Mammary epithelial cell (primary cell): ENCODE data around the gene CALCR.

Source experiments
- EZH2 ChIP-seq: IDR thresholded peaks from 2 replicates; pipeline ENCODE4 v1.6.1; 2012; ENCODE audit warnings: low read length, inconsistent platforms, borderline replicate concordance
- TF ChIP-seq, protein P1 (sequence below), 2 donors: IDR thresholded peaks in 1 of 2; conservative IDR thresholded peaks in 1 of 2; 2 replicates each; pipeline ENCODE4 v1.5.1; 2011 to 2012; ENCODE audit warnings: inconsistent platforms in 2 of 2, low read length in 2 of 2, mild to moderate bottlenecking in 2 of 2, control low read depth in 1 of 2, low read depth in 1 of 2; ENCODE audit not compliant: insufficient read depth in 1 of 2; ENCODE audit errors: extremely low read depth in 1 of 2

DNA sequence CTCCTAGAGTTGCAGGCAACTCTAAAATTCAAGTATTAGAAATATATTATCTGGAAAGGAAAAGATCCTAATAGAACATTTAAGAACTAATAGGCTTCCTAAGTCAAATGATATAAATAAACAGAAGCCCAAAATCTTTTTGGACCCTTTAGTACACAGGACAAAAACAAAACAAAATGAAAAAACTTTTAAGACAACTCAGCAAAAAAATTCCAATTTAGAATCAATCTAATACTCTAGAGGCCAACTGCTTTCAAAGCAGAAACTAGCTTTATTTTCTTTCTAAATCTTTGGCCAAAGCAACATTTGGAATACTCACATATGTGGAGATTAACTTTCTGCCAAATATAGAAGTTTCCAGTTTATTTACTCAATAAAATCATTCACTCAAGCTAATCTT lies 65.2 kb downstream of the CALCR start:
- TF ChIP-seq, protein P1, sequence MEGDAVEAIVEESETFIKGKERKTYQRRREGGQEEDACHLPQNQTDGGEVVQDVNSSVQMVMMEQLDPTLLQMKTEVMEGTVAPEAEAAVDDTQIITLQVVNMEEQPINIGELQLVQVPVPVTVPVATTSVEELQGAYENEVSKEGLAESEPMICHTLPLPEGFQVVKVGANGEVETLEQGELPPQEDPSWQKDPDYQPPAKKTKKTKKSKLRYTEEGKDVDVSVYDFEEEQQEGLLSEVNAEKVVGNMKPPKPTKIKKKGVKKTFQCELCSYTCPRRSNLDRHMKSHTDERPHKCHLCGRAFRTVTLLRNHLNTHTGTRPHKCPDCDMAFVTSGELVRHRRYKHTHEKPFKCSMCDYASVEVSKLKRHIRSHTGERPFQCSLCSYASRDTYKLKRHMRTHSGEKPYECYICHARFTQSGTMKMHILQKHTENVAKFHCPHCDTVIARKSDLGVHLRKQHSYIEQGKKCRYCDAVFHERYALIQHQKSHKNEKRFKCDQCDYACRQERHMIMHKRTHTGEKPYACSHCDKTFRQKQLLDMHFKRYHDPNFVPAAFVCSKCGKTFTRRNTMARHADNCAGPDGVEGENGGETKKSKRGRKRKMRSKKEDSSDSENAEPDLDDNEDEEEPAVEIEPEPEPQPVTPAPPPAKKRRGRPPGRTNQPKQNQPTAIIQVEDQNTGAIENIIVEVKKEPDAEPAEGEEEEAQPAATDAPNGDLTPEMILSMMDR (conservative IDR thresholded peaks at IDR 0.05 in 1 of 2, IDR thresholded peaks at IDR 0.05 in 1 of 2; ENCODE audit: extremely low read depth in 1 of 2, insufficient read depth in 1 of 2, low read depth in 1 of 2, low read length in 2 of 2), result no peak
- no peak for TF ChIP-seq EZH2
